Measurements from ENCODE around the gene GPM6B. TPM values are rescaled to one million over a fixed set of nuclear protein-coding genes. Genes with fewer than 3 reads are reported as not detected.

The GPM6B gene
- total RNA-seq, 1 donor from 2014 or later = not detected

GRCh38 chrX:13754765-13755164 lies 62.1 kb downstream of the GPM6B start:
- no peak overlapping the region for H3K4me3 Mint-ChIP-seq (ENCODE audit: low read depth)
- peaks cover 44% of the 10 kb centered on the region for H3K36me3 Mint-ChIP-seq (ENCODE audit: low read depth)
- no peak for DNase-seq (ENCODE audit: low spot score)
- H3K9me3 Mint-ChIP-seq = no peaks in the 10 kb centered on the region
- intact Hi-C loops (cut with micrococcal nuclease) = no loop called here
- H3K27ac Mint-ChIP-seq = no peak overlapping the region
- H3K4me1 Mint-ChIP-seq (ENCODE audit: low read depth) = peaks cover 22% of the 10 kb centered on the region
- H3K27me3 Mint-ChIP-seq (ENCODE audit: low read depth) = no peaks in the 10 kb centered on the region

- no peaks in the 10 kb centered on the region for H3K27me3 Mint-ChIP-seq (ENCODE audit: low read depth)
- intact Hi-C loops (cut with micrococcal nuclease) = no loop called here
- DNase-seq (ENCODE audit: low spot score) = no peak
- H3K36me3 Mint-ChIP-seq (ENCODE audit: low read depth) = peaks cover 37% of the 10 kb centered on the region
- H3K27ac Mint-ChIP-seq = peak overlapping the region; percentile 43
- H3K9me3 Mint-ChIP-seq = no peaks in the 10 kb centered on the region
- peaks cover 20% of the 10 kb centered on the region for H3K4me1 Mint-ChIP-seq (ENCODE audit: low read depth)
- H3K4me3 Mint-ChIP-seq (ENCODE audit: low read depth) = no peak overlapping the region
These were observed 64.2 kb downstream of the GPM6B start for GRCh38 chrX:13752646-13753045.

GRCh38 chrX:13752141-13752540 lies 64.8 kb downstream of the GPM6B start:
- Mint-ChIP-seq H3K4me1 (ENCODE audit: low read depth) (peaks cover 20% of the 10 kb centered on the region), H3K9me3 (no peaks in the 10 kb centered on the region), H3K27me3 (ENCODE audit: low read depth) (no peaks in the 10 kb centered on the region), H3K36me3 (ENCODE audit: low read depth) (peaks cover 40% of the 10 kb centered on the region), H3K27ac (no peak overlapping the region), H3K4me3 (ENCODE audit: low read depth) (no peak overlapping the region)
- intact Hi-C loops (cut with micrococcal nuclease) = no loop called here
- DNase-seq (ENCODE audit: low spot score) = no peak

- intact Hi-C loops (cut with micrococcal nuclease) = loop anchor here (1.0 kb wide), 2 partner anchors 93 to 281 kb away; no protein-coding TSS in a partner anchor
- Mint-ChIP-seq H3K36me3 (ENCODE audit: low read depth) (peaks cover 46% of the 10 kb centered on the region), H3K4me3 (ENCODE audit: low read depth) (no peak overlapping the region), H3K9me3 (no peaks in the 10 kb centered on the region), H3K4me1 (ENCODE audit: low read depth) (peaks cover 20% of the 10 kb centered on the region), H3K27me3 (ENCODE audit: low read depth) (no peaks in the 10 kb centered on the region), H3K27ac (no peak overlapping the region)
- DNase-seq (ENCODE audit: low spot score) = no peak
These were observed 66.1 kb downstream of the GPM6B start for GRCh38 chrX:13750812-13751211.

GRCh38 chrX:13750204-13750603 lies 66.7 kb downstream of the GPM6B start:
- DNase-seq (ENCODE audit: low spot score) = no peak
- H3K4me1 Mint-ChIP-seq (ENCODE audit: low read depth) = peaks cover 16% of the 10 kb centered on the region
- no peak overlapping the region for H3K4me3 Mint-ChIP-seq (ENCODE audit: low read depth)
- intact Hi-C loops (cut with micrococcal nuclease) = loop anchor here (1.0 kb wide), 2 partner anchors 92 to 282 kb away; no protein-coding TSS in a partner anchor
- H3K36me3 Mint-ChIP-seq (ENCODE audit: low read depth) = peaks cover 52% of the 10 kb centered on the region
- no peaks in the 10 kb centered on the region for H3K9me3 Mint-ChIP-seq
- no peak overlapping the region for H3K27ac Mint-ChIP-seq
- no peaks in the 10 kb centered on the region for H3K27me3 Mint-ChIP-seq (ENCODE audit: low read depth)

GRCh38 chrX:13748486-13748885 lies 68.4 kb downstream of the GPM6B start:
- peaks cover 56% of the 10 kb centered on the region for H3K36me3 Mint-ChIP-seq (ENCODE audit: low read depth)
- no peak for DNase-seq (ENCODE audit: low spot score)
- no peak overlapping the region for H3K27ac Mint-ChIP-seq
- intact Hi-C loops (cut with micrococcal nuclease) = loop anchor here (5.0 kb wide), 1 partner anchor 241 kb away; no protein-coding TSS in a partner anchor
- H3K9me3 Mint-ChIP-seq = no peaks in the 10 kb centered on the region
- no peaks in the 10 kb centered on the region for H3K27me3 Mint-ChIP-seq (ENCODE audit: low read depth)
- H3K4me1 Mint-ChIP-seq (ENCODE audit: low read depth) = peaks cover 12% of the 10 kb centered on the region
- no peak overlapping the region for H3K4me3 Mint-ChIP-seq (ENCODE audit: low read depth)

DNA sequence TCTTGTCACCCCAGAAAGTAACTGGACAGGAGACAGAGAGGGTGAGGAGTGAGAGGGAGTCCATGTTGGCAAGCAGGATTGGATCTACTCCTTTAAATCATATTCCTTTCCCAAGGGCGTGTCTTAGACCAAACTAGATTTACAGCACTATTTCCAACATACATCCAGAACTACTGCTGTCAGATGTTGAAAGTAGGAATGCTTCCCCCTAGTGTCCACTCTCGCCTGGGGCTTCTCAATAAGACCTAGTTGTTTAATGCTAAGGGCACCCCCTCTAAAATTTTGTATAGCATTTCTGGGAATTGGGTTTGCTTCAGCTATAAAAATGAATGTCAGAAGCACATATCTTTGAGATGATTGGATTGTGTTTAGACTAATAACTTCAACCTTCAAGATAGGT lies 69.1 kb downstream of the GPM6B start:
- Mint-ChIP-seq H3K27me3 (ENCODE audit: low read depth) (no peaks in the 10 kb centered on the region), H3K9me3 (no peaks in the 10 kb centered on the region), H3K4me1 (ENCODE audit: low read depth) (peaks cover 12% of the 10 kb centered on the region), H3K27ac (no peak overlapping the region), H3K4me3 (ENCODE audit: low read depth) (no peak overlapping the region), H3K36me3 (ENCODE audit: low read depth) (peaks cover 51% of the 10 kb centered on the region)
- intact Hi-C loops (cut with micrococcal nuclease) = loop anchor here (5.0 kb wide), 1 partner anchor 241 kb away; no protein-coding TSS in a partner anchor
- DNase-seq (ENCODE audit: low spot score) = no peak

DNA sequence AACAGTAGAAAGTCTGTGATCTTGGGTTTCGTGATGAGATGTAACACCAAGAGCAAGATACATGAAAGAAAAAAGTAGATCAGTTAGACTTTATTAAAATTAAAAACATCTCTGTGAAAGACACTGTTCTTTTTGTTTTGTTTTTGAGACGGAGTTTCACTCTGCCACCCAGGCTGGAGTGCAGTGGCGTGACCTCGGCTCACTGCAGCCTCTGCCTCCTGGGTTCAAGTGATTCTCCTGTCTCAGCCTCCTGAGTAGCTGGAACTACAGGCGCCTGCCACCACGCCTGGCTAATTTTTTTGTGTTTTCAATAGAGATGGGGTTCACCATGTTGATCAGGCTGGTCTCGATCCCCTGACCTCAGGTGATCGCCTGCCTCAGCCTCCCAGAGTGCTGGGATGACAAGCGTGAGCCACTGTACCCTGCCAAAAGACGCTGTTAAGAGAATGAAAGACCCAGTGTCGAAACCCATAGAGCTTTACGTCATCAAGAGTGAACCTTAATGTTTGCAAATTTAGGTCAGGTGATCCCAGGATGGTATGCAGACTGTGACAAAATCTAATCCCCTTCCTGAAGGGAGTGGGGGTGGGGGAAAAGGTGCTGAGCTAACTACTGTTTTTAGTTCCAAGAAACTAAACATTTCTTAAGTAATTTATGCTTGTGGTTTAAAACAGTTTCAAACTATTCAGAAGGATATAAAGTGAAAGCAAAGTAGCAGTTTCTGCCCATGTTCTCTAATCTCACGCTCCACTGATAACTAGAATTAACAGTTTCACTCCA lies 74.3 kb downstream of the GPM6B start:
- H3K4me1 Mint-ChIP-seq (ENCODE audit: low read depth) = peaks cover 13% of the 10 kb centered on the region
- intact Hi-C loops (cut with micrococcal nuclease) = loop anchor here (1.0 kb wide), 1 partner anchor 8 kb away; the partner anchor contains the start of genes OFD1 and TRAPPC2
- H3K27ac Mint-ChIP-seq = peak overlapping the region; percentile 55
- peak; percentile 15 for DNase-seq (ENCODE audit: low spot score)
- peaks cover 45% of the 10 kb centered on the region for H3K36me3 Mint-ChIP-seq (ENCODE audit: low read depth)
- no peaks in the 10 kb centered on the region for H3K9me3 Mint-ChIP-seq
- H3K4me3 Mint-ChIP-seq (ENCODE audit: low read depth) = peak overlapping the region; percentile 30
- no peaks in the 10 kb centered on the region for H3K27me3 Mint-ChIP-seq (ENCODE audit: low read depth)

DNA sequence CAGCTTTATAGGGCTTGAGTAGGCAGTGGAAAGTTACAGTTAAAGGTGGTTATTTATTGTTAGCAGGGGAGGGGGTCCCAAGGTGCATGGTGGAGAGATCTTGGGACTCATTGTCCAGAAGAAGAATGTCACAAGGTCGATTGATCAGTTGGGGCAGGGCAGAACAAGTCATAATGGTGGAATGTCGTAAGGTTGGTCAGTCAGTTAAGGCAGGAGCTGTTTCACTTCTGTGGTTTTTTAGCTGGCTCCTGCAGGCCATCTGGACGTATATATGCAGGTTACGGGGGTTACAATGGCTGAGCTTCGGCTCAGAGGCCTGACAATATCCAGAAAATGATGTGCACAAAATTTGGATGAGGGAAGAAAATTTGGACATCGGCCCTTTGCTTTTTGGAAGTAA lies 75.2 kb downstream of the GPM6B start:
- Mint-ChIP-seq H3K36me3 (ENCODE audit: low read depth) (peaks cover 39% of the 10 kb centered on the region), H3K27me3 (ENCODE audit: low read depth) (no peaks in the 10 kb centered on the region), H3K27ac (peak overlapping the region; percentile 35), H3K9me3 (no peaks in the 10 kb centered on the region), H3K4me3 (ENCODE audit: low read depth) (no peak overlapping the region), H3K4me1 (ENCODE audit: low read depth) (peaks cover 19% of the 10 kb centered on the region)
- intact Hi-C loops (cut with micrococcal nuclease) = loop anchor here (1.0 kb wide), 1 partner anchor 7 kb away; the partner anchor contains the start of genes OFD1 and TRAPPC2
- no peak for DNase-seq (ENCODE audit: low spot score)

- peaks cover 39% of the 10 kb centered on the region for H3K4me1 Mint-ChIP-seq (ENCODE audit: low read depth)
- no peaks in the 10 kb centered on the region for H3K9me3 Mint-ChIP-seq
- intact Hi-C loops (cut with micrococcal nuclease) = loop anchor here (1.0 to 10.0 kb wide), 5 partner anchors 8 to 780 kb away; partner anchors contain the start of genes GEMIN8, RAB9A and TCEANC
- DNase-seq (ENCODE audit: low spot score) = peak; percentile 87
- no peaks in the 10 kb centered on the region for H3K27me3 Mint-ChIP-seq (ENCODE audit: low read depth)
- peak within 1 kb of the TSS; percentile 95 for H3K4me3 Mint-ChIP-seq (ENCODE audit: low read depth)
- H3K27ac Mint-ChIP-seq = peak within 1 kb of the TSS; percentile 96
- H3K36me3 Mint-ChIP-seq (ENCODE audit: low read depth) = peaks cover 44% of the 10 kb centered on the region
These were observed 82.4 kb downstream of the GPM6B start, which contains the start of the genes OFD1 and TRAPPC2 for GRCh38 chrX:13734278-13735172. Gene OFD1, plus strand, starts transcription at chrX:13734748. Its CDS starts 324 bp downstream, at chrX:13735072. Gene TRAPPC2, minus strand, starts transcription at chrX:13734620. Its CDS starts 14,657 bp downstream, at chrX:13719963.

- Mint-ChIP-seq H3K9me3 (no peaks in the 10 kb centered on the region), H3K4me3 (ENCODE audit: low read depth) (peak overlapping the region; percentile 95), H3K36me3 (ENCODE audit: low read depth) (peaks cover 54% of the 10 kb centered on the region), H3K27me3 (ENCODE audit: low read depth) (no peaks in the 10 kb centered on the region), H3K4me1 (ENCODE audit: low read depth) (peaks cover 39% of the 10 kb centered on the region), H3K27ac (peak overlapping the region; percentile 96)
- no peak for DNase-seq (ENCODE audit: low spot score)
- intact Hi-C loops (cut with micrococcal nuclease) = loop anchor here (10.0 kb wide), 1 partner anchor 779 kb away; no protein-coding TSS in a partner anchor
These were observed 83.4 kb downstream of the GPM6B start for GRCh38 chrX:13733506-13733905.

Measured in activated T-helper 2 cell treated with anti-CD3 and anti-CD28 coated beads, Interferon-gamma antibody, Interleukin-2, Interleukin-4, amounts not matched to agents 10 μg/mL and 5 μg/mL and 100 μg/mL, durations not matched to agents 14 hours and 24 hours and 36 hours (primary cell).